Breast epithelium (tissue), 3 donors: ENCODE results near the gene FAM47E.

Experiments used
- CTCF ChIP-seq, 3 donors: fragments of 450-650 bp; IDR thresholded peaks; one replicate each; pipeline ENCODE4 v1.5.1; 2016 to 2017; ENCODE audit warnings: antibody characterized with exemption in 3 of 3, mild to moderate bottlenecking in 3 of 3, moderate library complexity in 3 of 3
- POLR2A ChIP-seq: fragments of 450-650 bp; IDR thresholded peaks from one replicate; pipeline ENCODE4 v1.6.1; 2016; ENCODE audit warnings: antibody characterized with exemption, mild to moderate bottlenecking, moderate library complexity
- POLR2AphosphoS5 ChIP-seq, 3 donors: sonication (generic); formaldehyde crosslinking; IDR thresholded peaks; one replicate each; pipeline ENCODE4 v1.6.1; 2017; ENCODE audit warnings: antibody characterized with exemption in 3 of 3

- no peak for TF ChIP-seq CTCF (IDR thresholded peaks at IDR 0.05)
- TF ChIP-seq POLR2A = no peak
- no peak for TF ChIP-seq POLR2AphosphoS5 (IDR thresholded peaks at IDR 0.05)
Observed at GRCh38 chr4:76216524-76216923, 35.0 kb upstream of the FAM47E start.
